ENCODE measurements around the gene ANXA11. TPM values are rescaled to one million over a fixed set of nuclear protein-coding genes. Genes with fewer than 3 reads are reported as not detected.
"Not testable (repeated sequence)": the region's sequence is repeated elsewhere in the genome, so short reads cannot be mapped to it uniquely, and the experiment has no call there.

ANXA11 gene
- total RNA-seq, 1 donor from 2014 or later, result 35.8 TPM

DNA sequence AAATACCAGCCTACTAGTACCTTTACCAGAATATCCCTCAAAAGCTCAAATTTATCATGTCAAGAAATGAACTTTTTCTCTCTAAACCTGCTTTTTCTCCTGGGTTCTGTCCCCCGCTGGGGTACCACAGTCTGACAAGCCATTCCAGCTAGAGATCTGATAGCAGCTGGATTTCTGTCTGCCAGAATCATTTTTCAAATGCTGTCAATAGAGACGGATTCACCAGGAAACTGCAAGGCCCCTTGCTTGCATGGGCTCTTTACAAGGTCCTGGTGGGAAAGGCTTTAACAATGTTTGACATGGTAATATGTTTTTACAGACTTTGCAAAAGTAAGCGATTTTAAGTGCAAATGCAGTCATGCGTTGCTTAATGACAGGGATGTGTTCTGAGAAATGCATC is 4.9 kb upstream of the ANXA11 start:
- DNase-seq (ENCODE audit: low read depth, low spot score), result no peak

DNA sequence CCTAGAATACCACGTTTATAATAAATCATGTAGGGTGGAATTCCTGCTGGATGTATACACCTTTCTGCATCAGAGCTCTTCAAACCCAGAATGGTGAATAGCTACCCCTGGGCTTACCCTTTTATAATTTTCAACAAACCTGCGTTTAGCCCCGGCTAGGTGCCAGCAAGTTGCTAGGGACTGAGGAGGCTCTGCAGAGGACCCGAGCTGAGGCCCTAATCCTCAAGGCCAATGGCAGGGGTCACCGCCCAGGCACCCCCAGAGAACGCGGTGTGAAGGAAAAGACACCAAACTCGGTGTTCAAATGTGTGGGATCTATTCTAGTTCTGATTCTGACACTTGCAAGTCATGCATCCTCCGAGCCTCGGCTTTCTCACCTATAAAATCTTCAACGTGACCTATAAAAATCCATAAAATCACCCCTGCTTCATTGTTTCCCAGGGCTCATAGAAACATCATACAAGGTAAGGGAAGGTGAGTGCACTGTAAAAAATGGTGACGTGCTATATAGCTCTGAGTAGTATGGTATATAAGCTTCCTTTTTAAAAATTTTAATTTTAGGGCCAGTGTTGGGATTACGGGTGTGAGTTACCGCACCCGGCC is 2.5 kb upstream of the ANXA11 start:
- no peak for DNase-seq (ENCODE audit: low read depth, low spot score)

DNA sequence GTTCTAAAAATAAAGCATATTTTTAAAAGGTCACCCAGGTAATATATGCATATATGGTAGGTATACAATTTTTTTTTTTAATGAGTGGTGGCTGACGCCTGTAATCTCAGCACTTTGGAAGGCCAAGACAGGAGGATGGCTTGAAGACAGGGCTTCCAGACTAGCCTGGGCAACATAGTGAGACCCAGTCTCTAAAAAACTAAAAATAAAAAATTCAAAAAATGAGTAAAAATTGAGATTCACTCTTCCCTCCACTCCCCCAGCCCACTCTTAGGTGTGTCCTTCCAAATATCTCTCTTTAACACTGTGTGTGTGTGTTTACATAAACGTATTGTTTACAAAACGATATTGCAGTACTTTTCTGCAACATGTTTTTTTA is 929 bp upstream of the ANXA11 start:
- no peak for DNase-seq (ENCODE audit: low read depth, low spot score)

DNA sequence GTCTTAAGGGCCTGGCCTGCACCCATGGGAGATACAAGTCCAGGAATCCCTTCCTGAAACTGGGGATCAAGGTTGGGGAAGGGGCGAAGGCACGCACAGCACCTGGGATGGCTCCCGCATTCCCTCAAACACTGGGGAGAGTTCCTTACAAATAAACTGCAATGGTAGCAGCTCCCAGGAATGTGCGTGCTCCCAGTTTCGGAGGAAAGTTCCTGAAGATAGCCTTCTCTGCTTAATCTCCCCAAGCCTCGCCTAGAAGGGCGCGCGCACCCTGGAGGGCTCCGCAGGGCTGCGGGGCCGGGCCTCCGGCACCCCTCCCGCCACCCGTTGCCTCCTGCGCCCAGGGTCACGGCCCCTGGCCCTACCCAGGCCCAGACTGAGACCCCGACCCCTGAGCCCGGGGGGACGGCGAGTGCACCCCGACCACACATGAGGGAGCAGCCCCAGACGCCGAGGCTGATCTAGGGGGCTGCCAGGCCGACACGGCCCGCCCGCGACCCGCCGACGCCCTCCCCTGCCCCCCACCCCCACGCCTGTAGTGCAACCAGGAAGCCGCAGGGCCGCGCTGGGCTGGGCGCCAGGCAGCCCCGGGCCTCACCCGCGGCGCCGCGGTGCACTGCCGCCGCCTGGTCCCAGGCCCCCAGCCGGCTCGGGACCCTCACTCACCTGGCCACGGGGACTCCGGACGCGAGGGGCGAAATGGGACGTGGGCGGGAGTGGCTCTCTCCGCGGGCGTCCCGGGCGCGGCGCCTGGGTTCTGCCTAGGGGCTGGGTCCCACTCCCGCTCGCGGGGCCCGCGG is 460 bp downstream of the ANXA11 start:
- no peak for DNase-seq (ENCODE audit: low read depth, low spot score)

DNA sequence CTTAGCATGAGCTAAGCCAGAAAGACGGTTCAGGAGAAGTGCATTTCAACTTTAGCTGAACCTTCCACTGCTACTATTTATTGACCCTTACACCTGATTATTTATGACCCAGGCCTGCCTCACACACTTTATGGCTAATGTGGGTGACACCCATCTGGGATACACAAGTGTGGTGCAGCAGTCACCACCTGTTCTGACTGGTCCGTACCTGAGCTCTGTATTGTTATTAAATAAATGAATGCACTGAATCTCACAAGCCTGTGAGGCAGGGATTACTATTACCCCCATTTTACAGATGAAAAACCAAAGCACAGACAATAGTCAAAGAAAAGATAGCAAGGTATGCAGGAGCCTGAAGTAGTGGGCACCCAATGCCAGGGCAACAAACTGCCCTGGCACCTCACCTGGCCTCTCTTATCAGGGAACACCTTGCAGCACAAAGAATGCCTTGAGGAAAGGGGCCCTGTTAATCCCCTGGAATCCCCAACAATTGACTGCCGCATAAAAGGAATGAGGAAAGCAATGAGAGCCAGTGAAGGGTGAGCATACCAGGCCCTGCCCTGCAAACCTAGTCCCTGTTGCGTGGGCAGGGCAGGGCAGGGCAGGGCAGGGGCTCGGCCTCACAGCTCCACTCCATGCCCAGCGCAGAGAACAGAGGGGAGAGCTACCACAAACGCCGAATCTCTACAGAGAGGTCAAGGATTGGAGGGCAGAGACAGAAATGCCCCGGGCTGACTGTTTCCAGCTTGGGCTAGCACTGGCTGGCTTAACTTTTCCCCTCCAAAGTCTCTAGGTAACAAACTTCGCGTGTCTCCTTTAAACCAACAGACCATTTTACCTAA is 1.3 kb downstream of the ANXA11 start:
- DNase-seq (ENCODE audit: low read depth, low spot score), result no peak

DNA sequence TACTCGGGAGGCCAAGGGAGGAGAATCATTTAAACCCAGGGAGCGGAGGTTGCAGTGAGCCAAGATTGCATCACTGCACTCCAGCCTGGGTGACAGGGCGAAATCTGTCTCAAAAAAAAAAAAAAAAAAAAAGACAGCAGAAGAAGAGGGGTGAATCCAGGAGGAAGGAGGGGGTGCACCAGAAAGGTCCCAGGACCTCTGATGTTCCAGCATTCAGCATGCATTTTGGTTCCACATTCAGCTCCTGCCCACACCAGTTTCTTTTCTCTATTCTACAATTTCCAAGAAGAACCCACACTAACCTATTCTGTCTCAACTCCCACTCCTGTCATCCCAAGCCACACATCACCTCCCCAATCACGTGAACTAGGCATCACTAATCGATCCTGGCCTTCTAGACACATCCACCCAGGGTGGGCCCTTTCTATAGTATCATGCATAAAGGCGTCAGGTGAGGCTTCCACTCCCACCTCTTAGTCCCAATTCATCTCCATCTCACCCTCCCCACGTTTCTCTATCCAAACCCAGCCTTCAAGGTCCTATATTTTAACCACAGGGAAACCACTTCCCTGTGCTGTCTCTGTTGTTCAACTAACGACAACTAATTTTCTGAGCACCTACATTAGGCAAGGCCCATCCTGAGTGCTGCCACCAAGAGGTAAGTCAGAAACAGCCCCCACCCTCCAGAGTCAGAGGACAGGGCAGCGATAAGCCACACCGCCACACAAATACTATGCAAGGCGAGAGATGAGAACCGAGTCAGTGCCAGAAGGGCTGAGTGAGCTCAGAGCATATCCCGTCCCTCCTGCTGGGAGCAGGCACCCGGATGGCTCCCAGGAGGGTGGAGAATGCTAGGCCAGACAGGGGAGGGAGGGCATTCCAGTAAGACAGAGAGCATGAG is 2.2 kb downstream of the ANXA11 start:
- peak; percentile 41 for DNase-seq (ENCODE audit: low read depth, low spot score)

DNA sequence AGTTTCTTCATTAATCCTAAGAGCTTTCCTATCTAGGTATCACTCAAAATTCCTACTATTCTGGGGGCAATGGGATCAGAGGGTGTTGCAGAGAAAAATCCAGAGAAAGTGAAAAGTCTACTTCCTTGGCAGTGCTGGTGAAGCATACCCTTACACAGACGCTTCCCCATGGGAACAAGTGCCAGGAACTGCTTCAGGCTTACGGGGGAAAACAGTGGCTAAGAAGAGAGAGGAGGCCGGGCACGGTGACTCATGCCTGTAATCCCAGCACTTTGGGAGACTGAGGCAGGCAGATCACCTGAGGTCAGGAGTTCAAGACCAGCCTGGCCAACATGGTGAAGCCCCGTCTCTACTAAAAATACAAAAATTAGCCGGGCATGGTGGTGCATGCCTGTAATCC is 2.8 kb downstream of the ANXA11 start:
- DNase-seq (ENCODE audit: low read depth, low spot score), result not testable (repeated sequence)

DNA sequence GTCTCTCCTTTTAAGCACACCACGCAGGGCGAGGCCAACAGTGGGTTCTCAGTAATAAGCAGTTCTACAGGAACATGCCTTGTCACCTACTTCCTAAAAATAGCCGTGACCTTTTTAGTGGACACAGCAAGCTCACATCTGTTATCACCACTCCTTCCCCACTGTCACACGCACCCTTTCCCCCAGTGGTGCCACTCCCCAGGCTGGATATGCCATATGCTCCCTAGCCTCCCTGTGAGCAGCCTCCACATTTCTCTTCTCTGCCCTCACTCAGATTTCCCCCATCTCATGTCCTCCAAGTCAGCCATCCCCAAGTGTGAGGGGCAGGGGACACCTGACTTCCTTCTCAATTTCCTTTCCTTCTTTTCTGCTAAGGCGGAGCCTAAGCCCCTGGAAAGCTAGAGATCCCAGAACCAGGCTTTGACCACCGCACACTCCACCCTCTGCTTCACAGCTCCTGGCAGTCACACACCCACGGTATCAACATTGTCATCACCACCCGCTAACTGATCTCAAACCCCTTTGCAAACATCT is 3.7 kb downstream of the ANXA11 start:
- DNase-seq (ENCODE audit: low read depth, low spot score), result no peak

DNA sequence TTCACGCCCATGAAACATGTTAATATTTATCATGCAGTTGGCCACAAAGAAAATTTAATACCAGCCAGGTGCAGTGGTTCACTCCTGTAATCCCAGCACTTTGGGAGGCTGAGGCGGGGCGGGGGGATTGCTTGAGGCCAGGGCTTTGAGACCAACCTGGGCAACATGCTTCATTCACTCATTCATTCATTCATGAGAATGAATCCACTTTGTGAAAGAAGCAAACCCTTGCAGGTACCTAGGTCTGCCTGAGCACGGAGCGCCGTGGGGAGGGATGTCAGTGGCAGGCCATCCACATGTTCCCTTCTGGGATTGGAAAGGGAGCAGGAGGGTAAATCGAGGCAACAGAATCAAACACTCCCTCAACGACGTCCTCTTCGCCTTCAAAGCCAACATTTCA is 4.7 kb downstream of the ANXA11 start:
- no peak for DNase-seq (ENCODE audit: low read depth, low spot score)

DNA sequence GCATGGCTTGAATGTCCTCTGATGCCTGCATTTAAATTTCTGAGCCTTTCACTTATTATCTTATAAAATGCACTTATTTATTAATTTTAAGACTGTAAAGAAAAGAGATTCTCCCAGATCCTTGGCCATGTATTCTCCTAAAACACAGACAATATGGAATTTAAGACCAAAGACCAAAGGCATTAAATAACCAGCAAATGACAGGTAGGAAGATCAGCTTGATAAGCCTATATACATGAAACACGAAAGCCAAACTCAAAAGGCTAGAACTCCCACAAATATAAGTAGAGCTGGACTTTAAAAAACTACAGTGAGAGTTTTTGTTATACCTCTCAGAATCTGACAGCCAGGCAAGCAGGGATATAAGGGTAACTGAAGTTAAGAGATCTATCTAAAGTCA is 5.1 kb downstream of the ANXA11 start:
- DNase-seq (ENCODE audit: low read depth, low spot score), result no peak

DNA sequence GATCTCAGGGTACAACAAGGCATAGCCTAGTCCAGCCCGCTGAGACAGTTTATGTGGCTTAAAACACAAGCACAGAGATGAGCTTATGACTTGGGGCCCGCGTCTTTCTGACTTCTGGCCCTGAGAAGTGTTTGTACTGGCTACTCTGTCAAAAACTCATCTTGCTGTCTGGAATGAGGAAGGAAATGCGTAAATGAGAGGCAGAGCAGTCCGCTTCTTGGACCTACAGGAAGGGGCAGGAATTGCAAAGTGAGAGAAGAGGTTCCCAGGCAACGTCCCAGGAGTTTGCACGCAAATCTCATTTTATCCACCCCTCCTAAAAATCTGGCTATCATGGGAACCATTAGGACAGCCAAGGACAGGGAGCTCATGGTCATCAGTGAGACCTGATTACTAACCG is 5.5 kb downstream of the ANXA11 start:
- peak; percentile 92 for DNase-seq (ENCODE audit: low read depth, low spot score)

DNA sequence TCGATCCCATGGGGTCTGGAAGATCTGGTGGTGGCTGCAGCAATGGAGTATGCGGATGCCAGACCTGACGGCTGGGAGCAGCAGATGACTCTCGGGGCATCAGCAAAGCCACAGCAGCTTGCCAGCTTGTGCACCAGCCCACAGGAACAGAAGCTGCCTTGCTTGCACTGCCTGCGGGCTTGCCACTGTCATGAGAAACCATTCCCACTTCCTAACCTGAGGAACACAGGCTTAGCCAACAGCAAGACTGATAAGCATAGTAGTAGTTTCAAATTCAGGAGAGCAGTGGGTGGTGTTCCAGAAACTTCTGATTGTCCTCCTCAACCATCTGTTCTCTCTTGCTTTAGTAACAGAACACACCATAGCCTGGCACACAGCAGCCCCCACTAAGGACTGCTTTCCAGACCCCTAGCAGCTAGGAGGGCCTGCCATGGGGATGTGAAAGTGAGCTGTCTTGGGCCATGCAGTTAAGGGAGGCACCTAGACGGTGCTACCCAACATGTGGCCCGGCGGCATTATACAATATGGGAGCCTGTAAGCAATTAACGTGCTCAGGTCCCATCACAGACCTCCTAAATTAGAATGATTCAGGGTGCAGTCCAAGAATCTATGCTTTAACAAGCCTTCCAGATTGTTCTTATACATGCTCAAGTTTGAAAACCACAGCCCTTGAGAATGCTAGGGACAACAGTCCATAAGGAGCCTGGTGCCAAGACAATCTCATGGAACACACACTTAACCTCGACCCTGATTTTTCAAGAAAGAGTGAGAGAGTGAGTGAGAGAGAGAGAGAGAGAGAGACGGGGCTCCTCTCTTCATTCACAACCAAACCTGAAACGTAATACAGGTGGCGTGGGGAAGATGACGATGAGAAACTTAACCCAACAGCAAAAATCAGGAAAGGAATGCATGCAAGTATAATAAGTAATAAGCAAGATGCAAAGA is 7.1 kb downstream of the ANXA11 start:
- no peak for DNase-seq (ENCODE audit: low read depth, low spot score)

DNA sequence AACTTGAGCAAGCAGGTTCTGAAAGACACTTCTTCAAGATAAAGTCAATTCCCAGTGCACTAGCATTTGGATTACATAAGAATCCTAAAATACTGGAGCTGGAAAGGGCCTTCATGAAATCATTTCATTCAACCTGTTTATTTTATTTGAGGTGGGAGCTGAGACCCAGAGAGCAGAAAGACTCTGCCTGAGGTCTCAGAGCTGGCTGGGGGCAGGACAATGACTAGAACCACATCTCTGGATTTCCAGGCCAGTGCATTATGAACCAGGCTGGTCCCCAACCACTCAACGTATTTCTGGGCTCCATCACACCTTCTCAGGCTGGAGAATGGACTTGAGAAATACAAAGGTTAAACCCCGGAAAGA is 8.4 kb downstream of the ANXA11 start:
- no peak for DNase-seq (ENCODE audit: low read depth, low spot score)

DNA sequence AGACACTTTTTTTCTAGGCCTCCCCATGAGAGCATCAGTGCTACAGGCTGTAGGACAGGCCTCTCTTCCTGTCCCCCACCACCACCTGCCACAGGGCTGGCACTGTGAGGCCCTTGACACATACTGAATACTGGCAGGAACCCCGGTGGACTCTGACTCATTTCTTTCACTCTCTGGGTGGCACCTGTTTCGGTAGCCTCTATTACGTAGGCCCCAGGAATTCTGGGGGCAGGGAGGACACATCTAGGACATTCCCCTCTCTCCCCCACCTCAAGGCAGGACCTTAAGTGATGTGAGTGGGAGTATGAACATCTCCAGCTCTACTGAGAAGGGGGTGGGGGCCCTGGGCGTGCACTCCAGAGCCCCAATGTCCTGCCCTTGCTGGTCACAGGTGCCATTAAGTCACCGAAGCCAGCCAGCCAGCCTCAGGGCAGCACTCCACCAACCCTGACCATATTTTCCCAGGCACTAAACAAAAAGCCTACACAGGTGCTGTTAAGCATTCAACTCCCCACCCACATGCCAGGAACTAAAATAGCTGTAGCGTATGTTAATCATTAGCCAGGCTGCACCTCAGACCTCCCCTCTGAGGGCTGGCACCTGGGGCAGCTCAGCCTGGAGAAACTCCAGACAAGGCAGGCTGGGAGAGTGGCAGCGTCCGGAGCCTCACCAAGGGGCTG is 8.9 kb downstream of the ANXA11 start:
- DNase-seq (ENCODE audit: low read depth, low spot score), result no peak

DNA sequence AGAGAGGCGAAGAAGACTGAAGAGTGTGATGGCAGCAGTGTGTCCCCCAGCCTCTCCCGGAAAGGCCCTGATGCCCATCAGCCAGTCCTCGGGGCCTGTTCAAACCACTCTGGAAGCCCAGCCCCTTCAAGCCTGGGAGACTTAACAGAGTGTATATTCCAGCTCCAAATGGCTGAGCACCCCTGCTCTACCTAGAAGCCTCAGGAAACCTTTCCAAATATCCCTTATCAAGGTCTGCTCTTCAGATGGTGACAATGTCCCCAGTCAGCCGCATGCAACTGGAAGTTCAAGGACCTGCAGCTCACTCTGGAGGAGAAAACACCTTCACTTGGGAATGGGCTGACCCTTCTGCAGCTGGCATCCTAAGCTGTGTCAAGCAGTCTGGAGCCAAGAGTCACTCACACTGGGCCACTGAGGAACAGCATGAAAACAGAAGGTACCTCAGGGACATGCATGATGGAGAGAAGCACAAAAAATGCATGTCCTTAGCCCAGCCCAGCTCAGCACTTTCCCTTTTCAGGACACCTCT is 10.2 kb downstream of the ANXA11 start:
- no peak for DNase-seq (ENCODE audit: low read depth, low spot score)

DNA sequence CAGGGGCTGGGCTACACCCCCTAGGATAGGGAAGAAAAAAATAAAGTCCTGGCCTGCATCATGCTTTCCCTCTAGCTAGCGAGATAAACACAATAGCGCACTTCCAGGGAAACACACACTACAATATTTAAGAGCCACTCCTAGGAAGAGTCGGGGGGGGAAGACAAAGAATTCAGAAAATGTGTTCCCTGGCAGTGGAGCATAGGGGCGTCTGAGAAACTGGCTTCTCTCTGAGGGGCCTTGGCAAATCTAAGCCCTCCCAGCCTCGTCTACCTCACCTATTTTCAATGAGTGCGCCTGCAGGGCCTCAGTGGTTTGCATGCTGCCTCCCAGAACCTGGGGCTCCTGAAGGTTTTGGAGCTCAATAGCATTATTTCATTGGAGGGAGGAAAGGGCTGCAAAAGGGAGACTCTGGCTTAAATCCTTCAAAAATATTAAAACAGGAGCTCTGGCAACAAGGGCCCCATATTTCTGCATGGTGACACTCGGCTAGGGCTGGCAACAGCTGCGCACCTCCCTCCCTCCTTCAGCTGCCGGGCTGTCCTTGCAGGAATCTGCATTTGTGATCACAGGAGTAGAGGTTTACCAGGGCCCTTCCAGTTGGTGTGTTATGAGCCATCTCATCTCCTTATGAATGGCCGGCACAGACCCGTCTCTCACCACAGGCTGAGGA is 10.8 kb downstream of the ANXA11 start:
- no peak for DNase-seq (ENCODE audit: low read depth, low spot score)

DNA sequence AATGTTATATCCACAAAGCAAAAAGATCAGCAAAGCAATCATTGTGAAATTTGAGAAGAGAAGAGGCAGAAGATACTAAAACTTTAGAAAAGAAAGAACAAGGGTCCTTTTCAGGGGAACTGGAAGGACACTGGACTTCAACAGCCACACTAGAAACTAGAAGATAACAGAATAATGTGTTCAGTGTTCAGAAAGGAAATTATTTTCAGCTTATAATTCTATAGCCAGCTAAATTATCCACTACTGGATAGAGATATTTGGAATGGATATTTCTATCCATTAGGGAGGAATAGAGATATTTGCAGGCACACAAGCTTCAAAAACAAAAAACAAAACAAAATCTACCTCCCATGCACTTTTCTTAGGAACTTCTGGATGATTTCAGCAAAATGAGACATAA is 12.8 kb downstream of the ANXA11 start:
- no peak for DNase-seq (ENCODE audit: low read depth, low spot score)

DNA sequence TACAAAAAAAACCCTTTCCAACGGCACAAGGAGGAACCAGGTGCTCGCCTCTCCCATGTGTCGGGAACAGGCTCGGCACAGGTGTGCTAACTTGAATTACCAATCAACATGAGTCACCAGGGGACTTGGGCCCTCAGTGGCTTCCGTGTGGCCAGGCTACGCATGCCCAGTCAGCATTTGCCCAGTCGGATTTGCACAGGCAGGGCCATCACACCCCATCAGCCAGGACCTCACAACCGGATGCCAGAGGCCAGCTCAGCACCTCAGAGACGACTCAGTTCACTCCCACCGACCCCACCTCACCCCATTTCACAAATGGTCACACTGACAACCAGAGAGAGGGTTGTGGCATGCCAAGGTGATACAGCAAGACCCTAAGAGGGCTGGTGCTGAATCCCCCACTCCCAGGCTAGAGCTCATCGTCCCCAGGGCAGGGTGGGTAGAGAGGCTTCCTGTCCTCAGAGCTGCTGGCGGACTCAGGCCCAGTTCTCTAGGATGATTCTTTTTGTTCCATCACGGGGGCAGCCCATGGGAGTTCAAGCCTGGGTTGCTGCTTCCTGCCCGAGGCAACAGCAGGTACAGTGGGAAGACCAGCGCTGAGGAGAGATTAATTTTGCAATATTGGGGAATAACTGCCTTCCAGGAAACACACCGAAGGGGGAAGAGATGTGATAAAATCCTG is 13.6 kb downstream of the ANXA11 start:
- DNase-seq (ENCODE audit: low read depth, low spot score), result no peak
